Measurements from ENCODE around the gene CCDC157.
"Not testable (repeated sequence)": the region's sequence is repeated elsewhere in the genome, so short reads cannot be mapped to it uniquely, and the experiment has no call there.

Gene CCDC157

DNA sequence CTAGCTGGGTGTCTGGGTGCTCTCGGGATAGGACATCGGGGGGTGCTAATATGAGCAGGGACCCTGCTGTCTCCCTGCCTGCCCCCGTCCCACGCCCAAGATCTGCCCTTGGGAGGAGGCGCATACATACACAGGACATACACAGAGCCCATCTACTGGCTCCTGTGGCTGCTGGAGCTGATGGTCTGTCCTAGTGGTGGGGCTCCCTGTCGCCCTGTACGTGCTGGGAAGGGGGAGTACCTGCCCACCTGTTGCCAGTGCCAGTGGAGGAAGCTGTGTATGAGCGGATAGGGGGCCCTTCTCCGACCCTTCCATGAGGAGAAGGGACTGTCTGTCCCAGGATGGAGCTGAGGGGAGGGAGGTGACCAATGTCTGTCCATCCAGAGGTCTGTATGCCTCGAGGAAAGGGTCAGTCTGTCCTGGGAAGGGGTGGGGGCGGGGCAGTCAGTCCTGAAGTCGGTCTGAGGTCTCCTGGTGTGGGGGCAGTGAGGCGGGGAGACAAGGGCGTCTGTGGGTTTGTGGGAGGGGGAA, 31.0 kb upstream of the CCDC157 start:
- no peak for DNase-seq (ENCODE audit: low read depth in 3 of 3)

DNA sequence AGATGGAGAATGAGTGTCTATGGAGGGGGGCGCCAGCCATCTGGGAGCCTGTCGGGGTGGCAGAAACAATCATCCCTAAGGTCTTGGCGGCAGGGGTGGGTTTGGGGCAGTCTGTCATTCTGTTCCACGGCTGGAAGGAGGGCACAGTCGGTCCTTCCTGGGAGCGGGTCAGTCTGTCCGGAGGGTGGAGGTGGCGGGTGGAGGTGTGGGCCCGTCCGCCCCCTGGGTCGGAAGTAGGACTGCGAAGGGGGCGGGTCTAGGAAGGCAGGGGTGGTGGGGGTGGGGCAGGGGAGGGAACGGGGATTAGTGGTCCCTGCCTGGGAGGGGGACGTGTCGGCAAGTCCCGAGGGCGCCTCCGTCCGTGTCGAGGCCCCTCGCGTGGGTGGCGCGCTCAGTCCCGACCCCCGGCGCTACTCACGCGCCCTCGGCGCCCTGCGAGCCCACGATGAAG, 30.5 kb upstream of the CCDC157 start:
- DNase-seq (ENCODE audit: low read depth in 3 of 3) = no peak

DNA sequence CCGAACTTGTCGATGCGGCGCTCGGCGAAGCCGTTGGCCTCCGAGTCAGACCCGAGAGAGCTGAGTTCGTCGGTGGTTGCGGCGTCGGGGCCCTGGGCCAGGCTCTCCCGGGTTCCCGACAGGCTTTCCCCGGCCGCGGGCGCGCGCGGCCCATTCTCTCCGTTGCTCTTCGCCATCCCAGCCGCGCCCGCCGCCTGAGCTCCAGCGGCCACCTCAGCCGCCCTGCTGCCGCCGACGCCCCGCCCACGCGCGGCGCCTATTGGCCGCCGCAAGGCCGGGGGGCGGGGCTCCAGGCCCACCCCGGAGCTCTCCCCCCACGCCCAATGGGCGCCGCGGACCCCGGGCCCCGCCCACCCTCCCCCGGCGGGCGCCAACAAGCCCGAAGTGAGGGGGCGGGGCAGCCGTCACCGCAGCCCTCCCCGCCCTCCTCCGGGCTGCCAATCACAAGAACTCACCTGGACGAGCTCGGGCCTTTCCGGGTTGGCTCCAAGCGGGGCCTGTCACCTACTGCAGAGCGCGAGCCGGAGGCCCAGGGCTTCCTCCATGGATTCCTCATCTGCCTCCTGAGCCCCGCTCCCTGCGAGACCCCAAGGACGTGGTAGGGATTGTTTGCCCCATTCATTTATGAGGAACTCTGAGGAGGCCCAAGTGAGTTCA, 30.0 kb upstream of the CCDC157 start, which contains the start of gene TBC1D10A:
TSS of gene TBC1D10A (minus strand) at position 236 of the 657 bp plus-strand sequence. CDS start at position 176, 60 bp downstream.
- peak; percentile 84 to 95 (median 89) for DNase-seq (ENCODE audit: low read depth in 3 of 3)

DNA sequence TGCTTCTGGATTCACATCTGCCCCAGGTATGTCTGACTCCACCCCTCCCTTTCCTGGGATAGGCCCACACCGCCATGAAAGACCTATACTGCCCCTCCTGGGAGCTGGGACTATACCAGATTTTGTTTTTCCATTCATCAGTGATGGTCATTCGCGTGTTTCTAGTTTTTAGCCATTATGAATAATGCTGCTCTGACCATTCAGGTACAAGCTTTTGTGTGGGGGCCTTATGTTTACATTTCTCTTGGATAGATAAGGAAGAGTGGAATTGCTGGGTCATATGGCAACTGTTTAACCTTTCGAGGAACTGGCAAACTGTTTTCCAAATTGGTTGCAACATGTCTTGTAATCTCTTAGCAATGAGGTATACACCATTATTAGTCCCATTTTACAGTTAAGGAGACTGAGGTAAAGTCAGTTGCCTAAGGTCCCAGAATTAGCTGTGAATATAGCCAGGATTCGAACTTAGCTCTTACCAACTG, 28.9 kb upstream of the CCDC157 start:
- DNase-seq (ENCODE audit: low read depth in 3 of 3) = no peak

DNA sequence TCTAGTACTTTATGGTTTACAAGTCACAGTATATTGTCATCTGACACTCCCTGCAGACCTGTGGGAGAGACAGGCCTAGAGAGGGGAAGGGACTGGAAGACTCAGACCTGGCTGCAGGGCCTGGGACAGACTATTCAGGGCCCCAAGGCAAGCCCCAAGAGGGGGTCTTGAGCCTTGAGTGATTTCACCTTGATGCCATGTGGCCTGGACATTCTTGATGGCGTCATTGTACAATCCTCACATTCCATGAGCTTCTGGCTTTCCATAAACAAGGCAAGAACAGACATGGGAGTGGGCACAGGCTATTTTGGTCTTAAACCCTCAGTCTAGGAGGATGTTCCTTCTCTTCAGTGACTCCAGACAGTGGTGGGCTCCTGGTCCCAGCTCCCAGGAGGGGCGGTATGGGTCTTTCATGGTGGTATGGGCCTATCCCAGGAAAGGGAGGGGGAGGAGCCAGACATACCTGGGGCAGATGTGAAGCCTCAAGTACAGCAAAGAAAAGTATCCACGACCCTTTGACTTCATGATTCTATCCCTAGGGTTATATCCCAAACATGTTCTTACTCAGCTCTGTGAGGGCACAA, 28.2 kb upstream of the CCDC157 start:
- no peak for DNase-seq (ENCODE audit: low read depth in 3 of 3)

DNA sequence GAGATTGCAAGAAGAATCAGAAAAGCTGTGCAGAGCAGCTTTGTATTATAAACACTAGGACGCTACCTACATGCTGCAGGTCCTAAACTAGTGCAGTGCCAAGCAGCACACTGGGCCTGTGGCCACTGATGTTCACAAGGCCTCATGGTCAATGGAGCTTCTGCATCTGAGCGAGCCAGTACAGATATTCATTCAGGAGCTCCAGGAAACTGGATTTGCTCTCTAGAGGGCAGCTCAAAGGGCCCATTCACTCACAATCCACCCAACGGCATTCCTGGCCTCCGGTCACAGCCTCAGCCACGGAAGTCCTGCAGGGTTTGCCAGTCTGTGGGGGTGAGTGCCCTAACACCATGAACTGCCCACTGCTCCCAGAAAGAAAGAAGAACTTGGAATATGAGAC, 24.3 kb upstream of the CCDC157 start:
- DNase-seq (ENCODE audit: low read depth in 3 of 3) = no peak

DNA sequence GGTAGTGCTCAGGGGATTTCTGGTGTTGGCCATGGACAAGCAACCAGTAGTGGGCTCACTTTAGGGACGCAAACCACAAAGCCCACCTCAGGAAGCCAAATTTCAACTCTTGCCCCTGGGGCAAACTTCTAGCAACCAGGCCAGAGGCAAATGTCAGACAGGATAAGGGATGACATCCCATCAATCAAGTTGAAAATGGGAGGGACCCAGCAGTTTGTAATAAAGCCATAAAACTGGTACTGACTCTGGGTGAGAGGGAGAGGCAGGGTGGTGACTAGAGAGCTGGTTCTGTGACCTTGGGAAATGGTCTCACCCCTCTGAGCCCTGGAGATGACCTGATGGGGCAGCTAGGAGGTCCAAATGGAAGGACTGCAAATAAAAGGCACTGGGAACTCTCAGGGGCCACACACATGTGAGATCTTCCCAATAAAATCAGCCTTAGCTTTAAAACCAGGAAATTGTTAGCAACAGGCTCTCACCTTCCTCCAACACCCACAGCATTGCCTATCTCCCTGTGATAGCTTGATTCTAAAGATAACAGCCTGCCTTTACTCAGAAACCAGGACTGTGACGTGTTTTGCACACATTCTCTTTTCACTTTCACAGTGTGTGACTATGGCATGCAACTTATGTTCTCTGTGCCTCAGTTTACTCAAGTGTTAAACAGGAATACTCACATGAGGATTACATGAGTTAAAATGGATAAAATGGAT, 23.7 kb upstream of the CCDC157 start:
- DNase-seq (ENCODE audit: low read depth in 3 of 3) = no peak

DNA sequence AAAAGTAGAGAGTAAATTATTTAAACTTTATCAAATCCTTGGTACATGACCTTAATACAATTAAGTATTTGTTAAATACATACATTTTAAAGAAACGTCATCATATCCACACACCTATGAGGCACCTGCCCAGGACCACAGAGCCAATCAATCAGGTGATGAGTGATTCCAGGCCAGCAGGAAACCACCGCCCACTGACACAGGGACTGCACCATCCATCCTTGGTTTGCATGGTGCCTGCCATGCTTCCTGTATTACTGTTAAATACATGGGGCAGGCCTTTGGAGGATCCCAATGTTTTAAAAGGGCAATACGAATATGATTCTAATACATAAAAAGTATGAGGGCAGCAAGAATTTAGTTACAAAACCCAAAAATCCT, 23.1 kb upstream of the CCDC157 start:
- no peak for DNase-seq (ENCODE audit: low read depth in 3 of 3)

DNA sequence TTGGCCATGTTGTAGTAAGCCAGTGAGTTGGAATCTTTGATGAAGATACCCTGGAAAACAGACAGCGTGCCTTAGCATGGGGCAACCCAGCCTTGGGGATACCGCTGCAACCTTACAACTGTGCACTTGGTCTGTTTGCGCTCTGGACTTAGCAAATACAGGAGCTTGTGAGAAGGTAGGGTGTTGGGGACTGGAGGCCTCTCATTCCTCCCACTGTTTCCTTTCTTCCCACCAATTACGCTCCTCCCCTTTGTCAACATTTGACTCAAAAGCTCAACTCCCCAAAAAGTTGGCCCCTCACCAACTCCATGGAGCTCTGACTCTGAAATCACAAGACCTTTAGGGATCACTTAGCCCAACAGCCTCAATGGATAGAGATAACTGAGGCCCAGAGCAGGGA, 22.2 kb upstream of the CCDC157 start:
- no peak for DNase-seq (ENCODE audit: low read depth in 3 of 3)

DNA sequence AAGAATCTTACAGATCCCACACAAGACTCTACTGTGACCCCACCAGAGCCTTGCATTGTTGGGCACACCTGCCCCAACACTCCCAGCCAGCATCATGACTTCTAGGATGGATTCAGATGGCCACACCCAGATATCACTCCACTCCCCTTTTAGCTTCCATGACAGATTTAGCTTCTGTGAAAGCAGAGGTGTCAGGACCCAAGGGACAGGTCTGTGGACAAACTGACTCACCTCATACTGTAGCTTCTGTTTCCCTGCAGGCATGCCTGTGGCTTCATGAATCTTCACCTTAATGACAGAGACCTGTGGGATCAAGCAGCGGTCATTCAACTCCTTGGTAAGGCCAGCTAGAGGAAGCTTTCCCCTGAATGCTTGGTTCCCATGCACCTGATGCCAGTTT, 21.6 kb upstream of the CCDC157 start:
- DNase-seq (ENCODE audit: low read depth in 3 of 3) = no peak

DNA sequence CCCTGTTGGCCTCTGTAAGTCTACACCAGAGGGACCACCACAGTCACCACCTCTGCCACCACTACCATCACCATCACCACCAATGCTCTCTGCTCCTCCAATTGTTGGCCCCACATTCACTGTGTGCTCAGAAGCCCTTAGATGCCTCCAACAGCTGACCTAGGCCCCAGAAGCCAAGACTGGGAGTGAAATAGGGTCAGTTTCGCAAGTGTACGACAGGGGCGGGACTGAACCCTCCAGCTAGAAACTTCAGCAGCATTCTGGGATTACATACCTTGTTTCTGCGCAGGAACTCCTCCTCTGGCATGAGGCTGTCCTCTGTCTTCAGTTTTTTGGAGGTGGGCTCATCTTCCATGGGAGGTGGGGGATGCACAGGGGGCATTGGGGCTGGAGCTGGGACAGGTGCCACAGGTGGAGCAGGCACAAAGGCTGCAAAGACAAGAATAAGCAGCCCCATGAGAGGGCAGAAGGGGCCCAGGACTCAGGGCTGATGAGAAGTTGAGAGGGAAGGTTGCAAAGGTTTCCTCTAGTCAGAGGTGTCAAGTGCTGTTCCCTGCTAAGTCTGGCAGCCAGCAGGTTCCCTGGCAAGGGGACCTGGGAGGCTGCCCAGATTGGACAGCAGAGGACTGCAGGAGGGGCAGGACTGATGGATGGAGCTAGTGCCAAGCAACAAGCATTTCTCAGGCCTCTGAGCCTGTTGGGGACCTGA, 19.9 kb upstream of the CCDC157 start:
- DNase-seq (ENCODE audit: low read depth in 3 of 3) = no peak

DNA sequence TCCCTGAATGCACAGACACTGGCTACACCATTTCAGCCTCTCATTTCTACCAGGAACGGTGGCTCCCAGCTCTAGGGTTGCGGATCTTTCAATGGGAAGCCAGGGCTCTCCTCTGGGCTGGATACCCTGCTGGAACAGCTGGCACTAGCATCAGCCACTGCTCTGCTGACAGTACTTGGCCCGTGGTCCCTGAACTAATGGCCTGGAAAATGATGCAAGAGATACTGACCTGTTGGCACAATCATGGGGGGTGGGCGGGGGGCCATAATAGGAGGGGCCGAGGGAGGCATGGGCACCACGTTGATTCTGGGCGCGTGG, 19.4 kb upstream of the CCDC157 start:
- DNase-seq (ENCODE audit: low read depth in 3 of 3) = no peak

DNA sequence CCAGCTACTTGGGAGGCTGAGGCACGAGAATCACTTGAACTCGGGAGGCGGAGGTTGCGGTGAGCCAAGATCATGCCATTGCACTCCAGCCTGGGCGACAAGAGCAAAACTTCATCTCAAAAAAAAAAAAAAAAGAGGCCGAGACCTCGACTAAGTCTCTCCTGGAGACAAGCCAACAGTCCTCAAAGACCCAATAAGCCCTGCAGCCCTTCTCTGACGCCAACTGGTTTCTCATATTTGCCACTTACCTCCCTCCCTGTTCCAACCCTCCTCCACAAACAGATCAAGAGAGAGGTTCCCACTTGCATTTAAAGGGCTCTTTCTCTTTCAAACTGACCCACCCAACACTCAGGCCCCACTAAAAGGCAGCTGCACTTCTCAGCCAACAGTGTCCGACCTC, 18.5 kb upstream of the CCDC157 start:
- not testable (repeated sequence) for DNase-seq (ENCODE audit: low read depth in 3 of 3)

DNA sequence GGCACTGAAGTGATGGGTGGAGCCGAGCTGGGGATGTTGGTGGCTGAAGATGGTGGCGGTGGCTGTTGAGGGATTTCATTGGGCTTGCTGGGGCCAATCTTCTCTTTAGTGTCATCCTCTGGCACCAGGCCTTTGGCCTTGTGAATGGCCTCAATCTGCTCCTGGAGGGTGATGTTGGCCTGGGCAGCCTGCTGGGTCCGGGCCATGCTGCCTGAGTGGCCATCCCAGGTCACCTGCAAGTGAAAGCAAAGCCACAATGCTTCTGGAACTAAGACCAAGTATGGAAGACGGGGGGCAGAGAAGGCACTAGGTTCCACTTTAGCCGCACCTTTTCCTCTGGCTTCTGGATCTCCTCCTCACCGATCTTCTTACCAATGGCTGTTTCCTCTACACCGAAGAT, 18.0 kb upstream of the CCDC157 start:
- DNase-seq (ENCODE audit: low read depth in 3 of 3) = no peak

DNA sequence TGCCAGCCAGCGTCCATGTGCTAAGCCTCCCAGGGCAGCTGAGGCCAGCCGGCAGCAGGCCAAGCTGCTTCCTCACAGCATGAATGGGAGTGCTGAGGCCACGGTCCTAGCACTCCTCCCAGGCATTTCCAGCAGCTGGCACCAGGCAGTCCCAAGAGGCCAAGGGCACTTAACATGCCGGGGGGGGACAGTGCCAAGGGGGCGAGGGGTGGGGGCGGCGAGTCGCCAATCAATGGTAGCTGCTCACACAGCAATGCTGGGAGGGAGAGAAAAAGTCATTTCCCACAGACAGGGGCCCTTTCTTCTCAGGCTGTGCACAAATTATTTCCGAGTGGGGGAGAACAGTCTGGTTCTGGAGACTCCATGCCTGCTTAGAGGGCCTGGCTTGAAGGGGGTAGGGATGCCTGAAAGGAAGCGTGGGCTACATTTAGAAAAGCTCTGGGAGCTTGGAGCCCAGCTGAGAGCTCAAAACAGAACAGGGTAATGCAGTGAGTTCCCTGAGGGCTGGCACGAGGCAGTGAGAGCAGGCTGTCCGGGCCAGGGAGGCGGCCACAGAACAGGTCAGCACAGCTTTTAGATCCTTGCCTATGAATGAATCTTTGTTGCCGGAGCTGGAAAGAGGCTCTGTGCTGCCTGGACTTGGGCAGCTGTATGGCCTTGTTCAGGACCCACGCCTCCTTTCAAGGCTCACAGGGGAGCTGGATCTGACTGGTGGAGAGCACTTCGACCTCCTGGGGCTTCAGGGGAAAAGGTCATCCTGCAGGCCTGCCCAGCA, 15.7 kb upstream of the CCDC157 start:
- no peak for DNase-seq (ENCODE audit: low read depth in 3 of 3)

DNA sequence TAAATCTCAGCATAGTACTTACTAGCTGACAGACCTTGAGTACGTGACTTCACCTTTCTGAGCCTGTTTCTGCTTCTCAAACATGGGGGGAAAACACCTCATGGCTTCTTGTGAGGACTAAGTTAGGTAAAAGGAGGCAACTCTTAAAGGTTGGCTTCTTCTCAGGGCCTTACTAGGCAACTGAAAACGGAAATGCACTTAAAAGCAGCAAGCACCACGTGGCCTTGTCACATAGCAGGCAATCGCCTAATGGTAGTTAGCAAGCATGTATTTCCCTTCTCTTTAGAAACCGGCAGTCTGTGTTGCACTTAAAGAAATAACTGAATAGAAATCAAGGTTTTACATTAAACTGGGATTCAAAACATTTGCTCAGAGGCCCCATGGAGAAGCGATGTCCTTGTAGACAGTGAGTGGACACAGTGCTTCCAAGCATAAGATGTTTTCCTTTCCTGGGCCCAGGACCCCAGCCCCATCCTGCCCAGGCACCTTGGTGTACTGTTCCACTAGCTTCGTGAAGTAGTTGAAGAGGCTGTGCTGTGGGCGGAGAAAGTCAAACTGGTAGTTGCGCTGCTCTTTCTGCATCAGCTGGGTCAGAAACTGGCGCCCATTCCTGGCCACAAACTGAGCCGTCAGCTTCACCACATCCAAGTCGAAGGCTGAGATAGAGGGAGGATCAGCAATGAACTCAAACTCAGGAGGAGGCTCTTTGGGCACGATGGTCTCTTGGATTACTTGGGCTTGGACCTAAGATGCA, 12.2 kb upstream of the CCDC157 start:
- peak in 1 of 3 donors; percentile 41 for DNase-seq (ENCODE audit: low read depth in 3 of 3)

DNA sequence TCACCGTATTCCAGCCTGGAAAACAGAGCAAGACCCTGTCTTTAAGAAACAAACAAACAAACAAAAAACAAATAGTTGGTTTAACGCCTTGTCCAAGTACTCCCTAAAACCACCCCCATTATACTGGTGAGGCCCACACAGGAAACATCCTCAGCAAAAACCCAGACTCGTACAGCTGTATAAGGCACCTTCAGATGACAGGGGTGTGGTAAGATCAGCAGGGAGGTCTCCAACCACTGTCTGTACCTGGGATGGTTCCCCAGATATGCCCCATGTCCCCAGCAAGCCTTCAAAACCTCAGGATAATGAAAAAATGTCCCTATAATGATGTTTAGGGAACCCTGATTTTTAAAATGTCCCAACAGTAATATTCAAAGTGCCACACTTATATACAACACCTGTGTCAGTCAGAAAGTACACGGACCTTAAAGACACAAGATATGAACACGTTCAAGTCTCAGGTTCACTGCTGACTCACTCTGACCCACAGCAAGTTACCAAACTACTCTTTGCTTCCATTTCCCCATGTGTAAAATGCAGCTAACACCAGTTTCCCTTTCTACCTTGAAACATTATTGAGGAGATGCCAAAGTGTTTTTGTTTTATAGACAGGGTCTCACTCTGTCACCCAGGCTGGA, 9.4 kb upstream of the CCDC157 start:
- DNase-seq (ENCODE audit: low read depth in 3 of 3) = no peak

DNA sequence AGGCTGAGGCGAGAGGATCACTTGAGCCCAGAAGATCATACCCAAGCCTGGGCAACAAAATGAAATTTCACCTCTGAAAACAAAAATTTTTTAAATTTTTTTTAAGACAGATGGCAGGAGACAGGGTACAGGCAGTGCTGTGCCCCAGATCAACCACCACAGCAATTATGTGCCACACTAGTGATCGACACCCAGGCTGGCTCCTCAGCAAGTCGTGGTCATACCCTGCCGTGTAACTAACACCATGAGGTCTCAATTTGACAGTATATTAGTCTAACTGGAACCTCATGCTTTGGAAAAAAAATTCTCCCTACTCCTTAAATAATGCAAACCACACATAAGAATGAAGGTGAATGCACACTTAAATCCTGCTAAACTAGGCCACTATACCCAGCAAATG, 8.4 kb upstream of the CCDC157 start:
- DNase-seq (ENCODE audit: low read depth in 3 of 3) = no peak

DNA sequence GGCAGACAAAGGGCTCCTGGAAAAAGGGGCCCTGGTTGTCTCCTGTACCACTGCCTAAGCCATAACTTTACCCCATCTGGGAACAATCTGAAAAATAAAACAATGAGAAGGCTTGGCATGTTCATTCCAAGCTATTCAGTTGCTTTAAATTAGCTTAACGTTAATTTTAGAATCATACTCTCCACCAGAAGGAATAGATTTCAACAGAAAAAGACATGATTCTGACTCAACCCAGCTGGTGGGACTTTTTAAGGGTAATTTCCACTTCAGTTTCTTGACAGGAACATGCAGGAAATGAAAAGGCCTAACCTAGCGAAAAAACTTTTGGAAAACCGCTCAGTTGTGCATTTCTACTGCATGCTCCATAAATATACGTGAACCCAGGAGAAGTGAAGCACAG, 8.0 kb upstream of the CCDC157 start:
- no peak for DNase-seq (ENCODE audit: low read depth in 3 of 3)

DNA sequence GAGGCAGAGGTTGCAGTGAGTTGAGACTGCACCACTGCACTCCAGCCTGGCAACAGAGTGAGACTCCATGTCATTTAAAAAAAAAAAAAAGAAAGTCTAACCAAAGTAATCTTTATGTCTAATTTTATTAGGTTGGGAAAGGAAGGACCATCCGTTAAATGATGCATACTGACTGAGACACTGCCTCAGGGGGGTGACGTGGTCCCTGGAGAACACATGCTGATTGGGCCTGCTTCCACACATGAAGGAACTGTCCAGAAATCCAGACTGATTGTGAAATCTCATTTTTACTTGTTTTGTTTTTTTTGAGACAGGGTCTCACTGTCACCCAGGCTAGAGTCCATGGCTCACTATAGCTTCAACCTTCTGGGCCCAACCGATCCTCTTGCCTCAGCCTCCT, 5.6 kb upstream of the CCDC157 start:
- DNase-seq (ENCODE audit: low read depth in 3 of 3) = no peak
